Right cardiac atrium (tissue), 5 donors: ENCODE data around the gene PDE6A. TPM values are rescaled to one million over a fixed set of nuclear protein-coding genes. Genes with fewer than 3 reads are reported as not detected.

ENCODE experiments used
- ATAC-seq, 2 donors: fragments of 200-7000 bp; cut with Tn5 transposase; one replicate each; pipeline versions ENCODE4 v1.8.0 to v1.9.1; 2020; ENCODE audit warnings: moderate library complexity in 2 of 2, mild to moderate bottlenecking in 1 of 2
- DNase-seq, 3 donors: peaks; one replicate each; pipeline ENCODE4 v3.0.0-alpha.2; 2020
- H3K27ac ChIP-seq: one replicate; pipeline ENCODE4 v1.5.1; 2013; ENCODE audit warnings: mild to moderate bottlenecking, low read length, control low read depth, moderate library complexity
- H3K27me3 ChIP-seq: one replicate; pipeline ENCODE4 v1.6.1; 2013; ENCODE audit not compliant: control insufficient read depth, insufficient read depth
- H3K4me1 ChIP-seq: one replicate; pipeline ENCODE4 v1.6.1; 2013; ENCODE audit warnings: low read length; ENCODE audit not compliant: control insufficient read depth, insufficient read depth
- H3K4me3 ChIP-seq: one replicate; pipeline ENCODE4 v1.5.1; 2013; ENCODE audit warnings: low read length, control low read depth
- H3K9me3 ChIP-seq: one replicate; pipeline ENCODE4 v1.6.1; 2013; ENCODE audit warnings: low read length; ENCODE audit not compliant: control insufficient read depth
- WGBS: extraction: QIAGEN DNeasy Blood & Tissue Kit; methylation state at CpG from one replicate; pipeline ENCODE4 v1.1.7; 2013; 5-methylcytosine and 5-hydroxymethylcytosine counted together
- intact Hi-C, 4 donors: fragments of 100-400 bp; cut with DNase I; formaldehyde crosslinking; loops; one replicate each; pipeline versions ENCODE4 v1.11.0 to v1.14.0; 2022 to 2023
- polyA plus RNA-seq: library from polyadenylated mRNA; stranded (reverse); fragments of 200-250 nt; gene quantifications from one replicate; pipeline ENCODE4 v1.2.3, GENCODE V29; 2013
- total RNA-seq, 4 donors: library from RNA; stranded (reverse); fragmentation: NEBNext Ultra II Directional; extraction: Animal tissue kit (Norgen Biotek cat#: 25700); gene quantifications; one replicate each; pipeline ENCODE4 v1.2.1, GENCODE V29; 2021
- donor health status: healthy with polysubstance abuse.
- donor health status: DM: no; HTN: yes; CAD: no.
- donor health status: DM: no; HTN: no; CAD: no.
- donor health status: DM: no; HTN: yes; CAD: no; lungs with severe emphysema.
- donor health status: DM: yes; HTN: yes; CAD: no.

PDE6A gene
- total and polyA plus RNA-seq, 5 donors, result 0.06 to 0.11 (median 0.07) TPM; not detected in 2

DNA sequence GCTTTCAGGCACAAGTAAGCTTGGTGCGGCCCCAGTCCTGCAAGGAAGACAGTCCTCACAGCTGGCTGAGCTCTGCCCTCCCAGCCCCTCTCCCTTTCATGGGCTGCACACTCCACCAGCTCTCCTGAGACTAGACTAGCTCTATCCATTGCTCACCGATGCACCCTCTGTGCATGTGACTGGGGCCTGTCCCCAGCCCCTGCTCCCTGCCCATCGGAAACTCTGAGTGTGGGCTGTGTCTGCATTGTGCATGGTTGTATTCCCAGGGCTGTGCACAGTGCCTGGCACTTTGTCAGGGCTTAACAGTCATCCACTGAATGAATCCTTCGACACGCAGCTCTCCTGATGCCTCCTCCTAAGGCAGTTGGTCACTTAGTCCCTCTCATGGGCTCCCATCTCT lies 122.3 kb downstream of the PDE6A start:
- no peak for DNase-seq
- WGBS, result 91% methylated on average over 5 of the region's 5 CpGs
- no peak overlapping the region for H3K4me3 ChIP-seq
- peak in 1 of 2 donors; percentile 9 for ATAC-seq
- H3K27me3 ChIP-seq, result no peaks in the 10 kb centered on the region
- intact Hi-C loops, result loop anchor here in 1 of 4 donors (10.0 kb wide), 1 partner anchor 88 kb away; the partner anchor contains the start of gene PPARGC1B
- H3K4me1 ChIP-seq, result peaks cover 26% of the 10 kb centered on the region
- no peaks in the 10 kb centered on the region for H3K9me3 ChIP-seq
- H3K27ac ChIP-seq, result no peak overlapping the region

DNA sequence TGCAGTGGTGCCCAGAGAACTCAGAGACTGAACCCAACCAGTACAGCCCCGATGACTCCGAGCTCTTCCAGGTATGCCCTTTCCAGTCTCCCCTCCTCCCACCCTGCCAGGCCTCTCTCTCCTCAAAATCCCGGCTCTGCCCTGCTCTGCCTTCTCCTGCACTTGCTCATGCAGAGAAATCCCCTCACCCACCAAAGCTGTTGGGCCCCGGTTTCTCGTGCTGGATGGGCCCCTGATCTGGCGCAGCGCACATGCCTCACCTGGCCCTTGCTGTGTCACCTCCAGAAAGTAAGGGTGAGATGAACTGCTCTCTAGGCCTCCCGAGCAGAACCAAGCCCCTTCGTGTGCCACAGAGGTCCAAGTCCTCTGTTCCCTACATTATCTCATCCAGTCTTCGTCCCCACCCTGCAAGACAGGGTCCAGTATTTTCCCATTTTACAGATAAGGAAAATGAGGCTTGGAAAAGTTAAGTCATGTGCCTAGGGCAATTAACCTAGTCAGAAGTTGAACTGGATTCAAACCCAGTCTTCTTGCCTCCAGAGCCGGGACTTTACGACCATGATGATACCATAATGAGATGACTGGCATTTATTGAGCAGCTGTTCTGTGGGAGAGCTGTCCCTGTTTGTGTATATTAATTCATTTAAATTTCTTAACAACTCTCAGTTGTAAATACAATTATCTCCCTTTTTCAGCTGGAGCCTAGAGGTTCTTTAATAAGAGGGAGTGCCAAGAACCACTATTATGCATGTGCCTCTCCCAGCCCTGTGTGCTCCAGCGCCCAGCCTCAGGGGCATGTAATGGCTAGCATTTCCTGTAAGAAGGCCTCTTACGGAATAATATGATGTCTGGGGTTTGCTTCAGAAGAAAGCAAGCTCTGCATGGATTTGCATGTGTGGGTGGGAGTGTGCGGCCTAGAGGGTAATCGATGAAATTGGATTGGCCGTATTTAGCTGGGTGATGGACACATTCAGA lies 123.8 kb downstream of the PDE6A start:
- no peaks in the 10 kb centered on the region for H3K27me3 ChIP-seq
- WGBS, result 93% methylated on average over 17 of the region's 17 CpGs
- peaks cover 20% of the 10 kb centered on the region for H3K4me1 ChIP-seq
- ATAC-seq (no peak), DNase-seq (no peak)
- intact Hi-C loops, result loop anchor here in 1 of 4 donors (10.0 kb wide), 1 partner anchor 86 kb away; the partner anchor contains the start of gene PPARGC1B
- no peak overlapping the region for H3K27ac ChIP-seq
- no peaks in the 10 kb centered on the region for H3K9me3 ChIP-seq
- H3K4me3 ChIP-seq, result no peak overlapping the region

DNA sequence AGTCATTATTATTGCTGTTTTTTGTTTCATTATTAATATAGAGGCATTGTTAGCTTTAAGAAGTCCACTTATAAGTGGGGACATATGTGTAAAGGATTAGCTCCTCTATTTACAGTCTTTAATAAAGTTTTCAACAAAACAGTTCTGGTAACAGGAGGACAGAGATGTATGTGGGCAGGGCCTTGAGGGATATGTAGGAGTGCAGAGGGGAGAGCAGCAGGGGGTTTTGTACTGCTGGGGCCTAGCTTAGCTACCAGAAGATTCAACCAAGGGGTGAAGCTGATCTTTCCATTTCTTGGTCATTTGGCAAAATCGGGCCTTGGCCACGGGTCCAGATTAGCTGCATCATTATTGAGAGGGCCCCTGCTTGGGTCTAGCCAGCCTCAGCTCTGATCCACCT lies 124.6 kb downstream of the PDE6A start:
- no peak overlapping the region for H3K27ac ChIP-seq
- no peaks in the 10 kb centered on the region for H3K9me3 ChIP-seq
- 79% methylated on average over 2 of the region's 2 CpGs for WGBS
- ATAC-seq (no peak), DNase-seq (no peak)
- no peaks in the 10 kb centered on the region for H3K27me3 ChIP-seq
- intact Hi-C loops, result loop anchor here in 1 of 4 donors (10.0 kb wide), 1 partner anchor 85 kb away; the partner anchor contains the start of gene PPARGC1B
- H3K4me3 ChIP-seq, result no peak overlapping the region
- H3K4me1 ChIP-seq, result peaks cover 22% of the 10 kb centered on the region

DNA sequence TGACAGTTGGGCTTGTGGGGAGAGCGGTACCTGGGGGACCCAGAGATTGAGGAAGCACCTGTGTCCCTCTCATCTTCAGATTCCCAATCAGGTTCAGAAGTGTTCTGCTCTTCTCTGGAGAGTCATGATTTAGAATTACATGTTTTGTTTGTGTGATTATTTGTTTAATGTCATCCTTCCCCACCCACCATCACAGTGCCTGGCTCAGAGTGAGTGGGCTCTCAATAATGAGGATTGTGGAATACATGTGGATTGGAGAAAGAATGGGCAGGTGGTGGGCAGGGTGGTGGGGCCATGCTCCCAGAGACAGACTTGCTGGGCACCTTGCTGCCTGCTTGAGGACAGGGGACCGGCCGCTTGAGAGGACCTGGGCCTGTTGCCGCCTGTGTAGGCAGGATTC lies 126.5 kb downstream of the PDE6A start:
- no peaks in the 10 kb centered on the region for H3K27me3 ChIP-seq
- 99% methylated on average over 4 of the region's 4 CpGs for WGBS
- intact Hi-C loops, result no loop called here
- no peaks in the 10 kb centered on the region for H3K9me3 ChIP-seq
- ATAC-seq (no peak), DNase-seq (no peak)
- H3K4me3 ChIP-seq, result no peak overlapping the region
- H3K27ac ChIP-seq, result no peak overlapping the region
- H3K4me1 ChIP-seq, result peaks cover 15% of the 10 kb centered on the region

DNA sequence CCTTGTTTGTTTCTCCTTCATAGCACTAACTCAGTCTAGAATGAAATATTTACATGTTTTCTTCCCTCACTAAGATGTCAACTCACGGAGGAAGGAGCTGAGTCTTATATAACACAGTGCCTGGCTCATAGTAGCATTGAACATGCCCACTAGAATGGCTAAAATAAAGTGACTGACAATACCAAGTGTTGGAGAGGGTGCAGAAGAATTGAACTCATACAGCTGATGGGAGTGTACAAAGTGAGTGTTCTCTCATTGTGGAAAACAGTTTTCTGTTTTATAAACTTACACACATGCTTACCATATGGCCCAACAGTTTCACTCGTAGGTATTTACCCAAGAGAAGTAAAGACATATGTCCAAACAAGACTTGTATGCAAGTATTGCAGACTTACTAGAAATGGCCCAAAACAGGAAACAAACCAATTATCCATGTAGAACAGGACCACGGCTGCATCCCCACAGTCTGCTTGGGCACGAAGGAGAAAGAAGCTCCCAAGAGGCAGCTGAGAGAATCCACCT lies 127.0 kb downstream of the PDE6A start:
- intact Hi-C loops, result no loop called here
- WGBS, result 94% methylated on average over 4 of the region's 4 CpGs
- H3K27me3 ChIP-seq, result no peaks in the 10 kb centered on the region
- H3K4me3 ChIP-seq, result no peak overlapping the region
- DNase-seq, result no peak
- peaks cover 12% of the 10 kb centered on the region for H3K4me1 ChIP-seq
- H3K27ac ChIP-seq, result no peak overlapping the region
- no peak for ATAC-seq
- H3K9me3 ChIP-seq, result no peaks in the 10 kb centered on the region

DNA sequence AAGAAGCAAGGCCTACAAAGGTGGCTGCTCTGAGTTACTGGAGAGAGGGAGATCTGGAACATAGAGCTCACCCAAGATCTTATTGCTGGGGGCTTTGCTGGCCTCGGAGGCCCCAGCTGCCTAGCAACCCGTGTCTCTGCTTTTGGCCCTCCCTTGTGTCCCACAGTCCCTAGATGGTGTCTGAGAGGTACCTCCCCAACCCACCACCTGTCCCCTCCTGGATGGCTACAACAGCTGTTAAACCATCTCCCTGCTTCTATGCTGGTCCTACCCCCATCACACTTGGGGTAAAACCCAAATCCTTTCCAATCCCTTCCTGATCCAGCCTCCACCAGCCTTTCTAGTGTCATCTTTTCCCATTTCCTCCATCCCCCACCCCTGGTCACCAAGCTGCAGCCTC lies 127.9 kb downstream of the PDE6A start:
- no peak for DNase-seq
- intact Hi-C loops, result no loop called here
- H3K27me3 ChIP-seq, result no peaks in the 10 kb centered on the region
- H3K9me3 ChIP-seq, result no peaks in the 10 kb centered on the region
- no peak for ATAC-seq
- peaks cover 7% of the 10 kb centered on the region for H3K4me1 ChIP-seq
- no peak overlapping the region for H3K4me3 ChIP-seq
- no peak overlapping the region for H3K27ac ChIP-seq
- WGBS, result 95% methylated on average over 2 of the region's 2 CpGs

DNA sequence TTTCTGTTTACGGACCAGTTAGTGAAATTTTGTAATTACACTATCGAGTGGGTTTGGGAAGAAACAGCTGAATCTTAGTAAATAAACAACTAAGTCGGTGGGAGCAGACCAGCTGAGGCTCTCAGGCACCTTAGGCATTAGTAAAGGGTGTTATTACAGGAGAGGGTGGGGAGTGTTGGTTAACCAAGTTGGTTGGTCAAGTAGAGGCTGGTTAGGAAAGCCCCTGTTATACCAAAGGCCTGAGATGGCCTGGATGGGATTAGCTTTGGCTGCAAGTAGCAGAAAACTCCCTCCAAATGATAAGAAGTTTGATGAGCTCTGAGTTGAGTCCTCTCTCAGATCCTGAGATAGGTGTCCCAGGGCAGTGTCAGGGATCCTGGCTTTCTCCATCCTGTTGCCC lies 133.1 kb downstream of the PDE6A start:
- Histone ChIP-seq H3K4me1 (peaks cover 15% of the 10 kb centered on the region), H3K9me3 (no peaks in the 10 kb centered on the region), H3K4me3 (no peak overlapping the region), H3K27ac (no peak overlapping the region), H3K27me3 (no peaks in the 10 kb centered on the region)
- ATAC-seq (no peak), DNase-seq (no peak)
- WGBS, result 92% methylated on average over 3 of the region's 3 CpGs
- intact Hi-C loops, result no loop called here

DNA sequence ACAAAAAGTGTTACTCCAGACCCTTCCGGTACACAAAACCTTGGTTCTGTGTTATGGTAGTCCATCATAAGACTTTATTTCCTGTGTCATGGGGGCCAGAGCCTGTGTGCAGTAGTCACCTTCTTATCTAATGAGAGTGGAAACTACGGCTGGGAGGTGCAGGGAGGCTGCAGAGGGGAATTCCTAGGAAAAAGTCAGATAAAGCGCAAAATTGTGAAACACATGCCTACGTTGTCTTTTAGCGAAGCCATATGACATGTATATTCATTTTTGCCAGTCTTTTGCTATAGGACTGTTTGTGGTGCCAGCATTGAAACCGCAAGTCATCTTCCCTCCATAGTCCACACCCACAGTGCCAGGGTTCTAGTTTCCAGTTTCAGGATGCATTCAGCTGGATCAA lies 133.7 kb downstream of the PDE6A start:
- peaks cover 15% of the 10 kb centered on the region for H3K4me1 ChIP-seq
- H3K4me3 ChIP-seq, result no peak overlapping the region
- H3K27ac ChIP-seq, result no peak overlapping the region
- ATAC-seq (peak in 1 of 2 donors; percentile 41), DNase-seq (no peak)
- 78% methylated on average over 6 of the region's 6 CpGs for WGBS
- no peaks in the 10 kb centered on the region for H3K27me3 ChIP-seq
- intact Hi-C loops, result no loop called here
- no peaks in the 10 kb centered on the region for H3K9me3 ChIP-seq

DNA sequence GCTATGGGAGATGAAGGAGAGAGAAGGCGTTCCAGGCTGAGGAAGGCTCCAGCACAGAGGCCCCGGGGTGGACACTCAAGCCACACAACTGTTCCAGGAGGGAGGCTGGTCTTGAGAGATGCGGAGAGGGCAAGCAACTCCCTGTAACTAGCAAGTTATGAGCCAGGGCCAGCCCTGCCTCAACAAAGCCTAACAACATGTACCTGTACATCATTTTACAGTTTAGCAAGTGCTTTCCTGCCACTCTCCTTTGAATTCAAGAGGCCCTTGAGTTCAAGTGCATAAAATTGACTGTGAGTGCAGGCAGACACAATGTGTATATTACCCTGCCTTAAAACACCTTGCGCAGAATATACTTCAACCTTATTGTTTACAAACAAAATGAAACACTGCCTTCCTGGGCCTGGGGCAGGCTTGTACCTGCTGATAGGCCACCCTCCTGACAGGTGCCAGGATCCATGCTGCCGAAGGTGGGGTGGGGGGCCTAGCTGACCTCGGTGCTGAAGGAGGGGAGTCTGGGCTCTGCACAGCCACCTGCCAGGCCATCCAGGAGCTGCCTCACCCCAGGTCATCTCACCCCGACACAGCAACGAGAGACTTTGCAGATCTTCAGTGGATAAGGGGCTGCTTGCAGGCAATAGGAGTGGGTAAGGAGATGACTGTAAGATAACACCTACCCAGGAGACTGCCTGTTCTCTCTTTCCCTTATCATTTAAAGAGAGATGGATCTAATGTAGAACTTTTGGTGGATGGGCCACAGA lies 134.5 kb downstream of the PDE6A start:
- Histone ChIP-seq H3K9me3 (no peaks in the 10 kb centered on the region), H3K4me3 (no peak overlapping the region), H3K27me3 (no peaks in the 10 kb centered on the region), H3K4me1 (peaks cover 14% of the 10 kb centered on the region), H3K27ac (peak overlapping the region; percentile 51)
- ATAC-seq, result no peak
- no peak for DNase-seq
- intact Hi-C loops, result no loop called here
- 82% methylated on average over 8 of the region's 8 CpGs for WGBS

DNA sequence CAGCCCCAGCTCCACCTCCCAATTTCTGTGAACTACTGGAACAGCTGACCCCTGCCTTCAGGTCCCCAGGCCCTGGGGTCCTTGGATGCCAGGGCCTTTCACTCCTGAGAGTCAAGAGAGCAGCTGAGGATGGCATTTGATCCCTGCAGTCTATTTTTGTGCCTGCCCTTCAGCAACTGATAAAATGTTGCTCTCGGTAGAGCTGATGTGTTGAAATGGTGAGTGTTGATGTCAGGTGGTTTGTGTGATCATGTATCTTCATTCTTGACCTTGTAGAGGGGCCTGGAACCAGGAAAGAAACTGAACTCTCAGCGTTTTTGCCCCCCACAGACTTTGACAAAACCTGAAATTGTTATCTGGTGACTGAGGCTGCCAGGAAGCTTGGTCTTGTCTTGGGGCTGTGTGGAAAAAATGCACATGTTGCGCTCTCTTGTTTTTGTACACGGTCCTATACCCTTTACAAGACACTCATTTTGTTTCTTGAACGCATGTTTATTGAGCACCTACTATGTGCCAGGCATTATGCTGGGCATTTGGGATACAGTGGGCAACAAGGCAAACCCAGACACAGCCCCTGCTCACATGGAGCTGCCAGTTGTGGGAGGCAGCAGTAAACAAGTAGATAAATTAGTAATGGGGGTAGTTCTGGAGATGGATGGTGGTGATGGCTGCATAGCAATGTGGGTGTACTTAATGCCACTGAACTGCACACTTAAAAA lies 136.2 kb downstream of the PDE6A start:
- Histone ChIP-seq H3K4me1 (peaks cover 18% of the 10 kb centered on the region), H3K4me3 (no peak overlapping the region), H3K27ac (peak overlapping the region; percentile 83), H3K9me3 (no peaks in the 10 kb centered on the region), H3K27me3 (no peaks in the 10 kb centered on the region)
- intact Hi-C loops, result no loop called here
- DNase-seq (no peak), ATAC-seq (peak; percentile 31 to 38)
- 61% methylated on average over 5 of the region's 5 CpGs for WGBS
